Peyer's patch (tissue), 4 donors: ENCODE data around the gene PLPP2.

Source experiments
- POLR2A ChIP-seq, 2 donors: fragments of 450-650 bp; IDR thresholded peaks; one replicate each; pipeline ENCODE4 v1.5.1; 2017; ENCODE audit warnings: antibody characterized with exemption in 2 of 2, mild to moderate bottlenecking in 2 of 2, moderate library complexity in 2 of 2
- TF ChIP-seq, protein P1 (sequence below), 6 experiments: fragments of 450-650 bp in 4 of 6; fragments of 200-600 bp in 2 of 6; sonication (generic) in 1 of 6; IDR thresholded peaks; one replicate each; pipeline ENCODE4 v1.5.1; 2017 to 2019; ENCODE audit warnings: antibody characterized with exemption in 6 of 6, mild to moderate bottlenecking in 3 of 6, moderate library complexity in 1 of 6

DNA sequence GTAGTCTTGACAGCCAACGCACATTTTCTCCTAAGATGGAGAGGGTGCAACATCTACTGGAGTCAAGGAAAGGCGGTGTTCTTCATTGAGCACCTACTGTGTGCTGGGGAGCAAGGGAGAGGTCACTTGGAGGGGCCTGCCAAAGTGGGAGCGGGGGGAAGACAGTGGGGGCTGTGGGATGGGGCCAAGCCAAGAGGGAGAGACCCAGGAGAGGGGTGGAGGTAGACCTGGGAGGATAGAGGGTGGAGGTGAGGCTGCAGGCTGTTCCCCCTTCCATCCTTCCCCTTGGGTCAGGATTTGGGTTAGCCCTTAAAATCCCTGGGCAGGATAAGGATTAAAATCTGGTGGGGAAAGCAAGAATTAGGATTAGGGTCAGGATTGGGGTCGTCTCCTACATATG is 1.7 kb upstream of the PLPP2 start:
- TF ChIP-seq, protein P1, sequence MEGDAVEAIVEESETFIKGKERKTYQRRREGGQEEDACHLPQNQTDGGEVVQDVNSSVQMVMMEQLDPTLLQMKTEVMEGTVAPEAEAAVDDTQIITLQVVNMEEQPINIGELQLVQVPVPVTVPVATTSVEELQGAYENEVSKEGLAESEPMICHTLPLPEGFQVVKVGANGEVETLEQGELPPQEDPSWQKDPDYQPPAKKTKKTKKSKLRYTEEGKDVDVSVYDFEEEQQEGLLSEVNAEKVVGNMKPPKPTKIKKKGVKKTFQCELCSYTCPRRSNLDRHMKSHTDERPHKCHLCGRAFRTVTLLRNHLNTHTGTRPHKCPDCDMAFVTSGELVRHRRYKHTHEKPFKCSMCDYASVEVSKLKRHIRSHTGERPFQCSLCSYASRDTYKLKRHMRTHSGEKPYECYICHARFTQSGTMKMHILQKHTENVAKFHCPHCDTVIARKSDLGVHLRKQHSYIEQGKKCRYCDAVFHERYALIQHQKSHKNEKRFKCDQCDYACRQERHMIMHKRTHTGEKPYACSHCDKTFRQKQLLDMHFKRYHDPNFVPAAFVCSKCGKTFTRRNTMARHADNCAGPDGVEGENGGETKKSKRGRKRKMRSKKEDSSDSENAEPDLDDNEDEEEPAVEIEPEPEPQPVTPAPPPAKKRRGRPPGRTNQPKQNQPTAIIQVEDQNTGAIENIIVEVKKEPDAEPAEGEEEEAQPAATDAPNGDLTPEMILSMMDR (IDR thresholded peaks at IDR 0.05) = no peak
- no peak for TF ChIP-seq POLR2A (IDR thresholded peaks at IDR 0.05)
